ENCODE results near the gene CUEDC1. TPM values are rescaled to one million over a fixed set of nuclear protein-coding genes. Genes with fewer than 3 reads are reported as not detected.

The CUEDC1 gene
- polyA plus RNA-seq, 2 of the 4 experiments (the other 2 are of a cell fraction) = 44.3 to 90.6 TPM

- peak; percentile 65 to 69 for DNase-seq (ENCODE audit: low read depth in 1 of 2, low spot score in 1 of 2)
- CTCF ChIA-PET = interaction anchor here (0.9 to 48.7 kb wide), 11 partner anchors 11 to 619 kb away, joined by 3 to 1377 read pairs (median 76); partner anchors contain the start of genes CUEDC1, MRPS23, SRSF1 and VEZF1
- WGBS (ENCODE audit: missing lambda C conversion rate) = 42% methylated on average over 31 of the region's 58 CpGs
- TF ChIP-seq E2F6 (IDR thresholded peaks at IDR 0.05; ENCODE audit: borderline replicate concordance, low read depth) (peak; percentile 86), JUN (IDR thresholded peaks at IDR 0.05) (peak in 1 of 2 experiments; percentile 21; a peak in 1 of 5 replicates), POLR2AphosphoS2 (conservative IDR thresholded peaks at IDR 0.05; ENCODE audit: low read length) (0 out of 2 replicates have a peak, but pooled peaks have one; percentile 64), MAX (IDR thresholded peaks at IDR 0.05) (peak; percentile 91), MAFK (IDR thresholded peaks at IDR 0.05; ENCODE audit: partially characterized antibody) (no peak)
- peak overlapping the region; percentile 90 for H3K4me2 ChIP-seq
- ATAC-seq = peak; percentile 56 to 61
- H3K27ac ChIP-seq = peak overlapping the region; percentile 92 to 95
- peak overlapping the region; percentile 40 for H3K4me3 ChIP-seq
- peaks cover 74% of the 10 kb centered on the region for H3K4me1 ChIP-seq
- no peaks in the 10 kb centered on the region for H3K9me3 ChIP-seq
- no peak for FAIRE-seq
- POLR2A ChIA-PET = interaction anchor here (0.6 to 3.1 kb wide), 14 partner anchors 8 to 770 kb away, joined by 3 to 31 read pairs (median 12); partner anchors contain the start of genes CUEDC1, DYNLL2, MRPS23 and VEZF1
Observed at GRCh38 chr17:57861790-57862693, 93.2 kb downstream of the CUEDC1 start.

- peak; percentile 78 to 90 for DNase-seq (ENCODE audit: low read depth in 1 of 2, low spot score in 1 of 2)
- Histone ChIP-seq H3K4me1 (peaks cover 73% of the 10 kb centered on the region), H3K4me3 (peak overlapping the region; percentile 40), H3K9me3 (no peaks in the 10 kb centered on the region), H3K4me2 (peak overlapping the region; percentile 90), H3K27ac (peak overlapping the region; percentile 92 to 95)
- TF ChIP-seq ESRRA (IDR thresholded peaks at IDR 0.05; ENCODE audit: borderline replicate concordance, low read length) = 0 out of 2 replicates have a peak, but pooled peaks have one; percentile 57
- peak; percentile 40; the same call in 2 of the 3 replicates for TF ChIP-seq SMC3 (IDR thresholded peaks at IDR 0.05)
- TF ChIP-seq ELK1 (IDR thresholded peaks at IDR 0.05; ENCODE audit: low read depth, low read length) = no peak
- TF ChIP-seq RAD21 (conservative IDR thresholded peaks at IDR 0.05 in 1 of 2, IDR thresholded peaks at IDR 0.05 in 1 of 2) = peak; percentile 20 to 34; a peak in 1 of 5 replicates
- no peak for TF ChIP-seq HOXB13 (CRISPR knock-in tag; IDR thresholded peaks at IDR 0.05; ENCODE audit: low read depth)
- no peak for TF ChIP-seq RCOR1 (IDR thresholded peaks at IDR 0.05; ENCODE audit: low read depth, low read length)
- TF ChIP-seq JUN (IDR thresholded peaks at IDR 0.05) = peak; percentile 66 to 81; a peak in 3 of 5 replicates
- TF ChIP-seq E2F6 (IDR thresholded peaks at IDR 0.05; ENCODE audit: borderline replicate concordance, low read depth) = no peak
- peak; percentile 24; the same call in 1 of the 2 replicates for TF ChIP-seq POLR2A (IDR thresholded peaks at IDR 0.05; ENCODE audit: low read length)
- TF ChIP-seq EHF (CRISPR knock-in tag; IDR thresholded peaks at IDR 0.05) = peak; percentile 44; the same call in 1 of the 2 replicates
- TF ChIP-seq MAX (IDR thresholded peaks at IDR 0.05) = peak; percentile 27; the same call in 1 of the 2 replicates
- TF ChIP-seq ZSCAN20 (CRISPR knock-in tag; IDR thresholded peaks at IDR 0.05) = no peak
- no peak for TF ChIP-seq CBX8 (IDR thresholded peaks at IDR 0.05)
- 0 out of 2 replicates have a peak, but pooled peaks have one; percentile 50 for TF ChIP-seq PBX3 (IDR thresholded peaks at IDR 0.05)
- peak; percentile 66 to 76 for TF ChIP-seq CEBPB (IDR thresholded peaks at IDR 0.05)
- TF ChIP-seq BCL3 (IDR thresholded peaks at IDR 0.05) = 0 out of 3 replicates have a peak, but pooled peaks have one; percentile 36
- TF ChIP-seq GATA3 (IDR thresholded peaks at IDR 0.05; ENCODE audit: borderline replicate concordance) = peak; percentile 92
- peak; percentile 68 to 88; a peak in 4 of 5 replicates for TF ChIP-seq EP300 (IDR thresholded peaks at IDR 0.05)
- TF ChIP-seq TFCP2L1 (CRISPR knock-in tag; IDR thresholded peaks at IDR 0.05) = no peak
- WGBS (ENCODE audit: missing lambda C conversion rate) = 17% methylated on average over 18 of the region's 34 CpGs
- ChIA-PET CTCF (interaction anchor here (0.9 to 48.7 kb wide), 16 partner anchors 10 to 252 kb away, joined by 3 to 1377 read pairs (median 43); partner anchors contain the start of genes CUEDC1, MRPS23, SRSF1 and VEZF1), POLR2A (interaction anchor here (0.6 to 4.6 kb wide), 21 partner anchors 8 to 770 kb away, joined by 3 to 44 read pairs (median 12); partner anchors contain the start of genes CUEDC1, DYNLL2, MRPS23 and SRSF1)
- peak; percentile 37 to 64 for ATAC-seq
- peak; percentile 39 for FAIRE-seq
Observed at GRCh38 chr17:57861000-57861789, 94.0 kb downstream of the CUEDC1 start.
